GM21737 (cell line): ENCODE measurements around the gene HIGD1C.

ENCODE experiments used
- ATAC-seq: cut with Tn5 transposase; IDR thresholded peaks from one replicate; pipeline ENCODE4 v1.9.1; 2021; ENCODE audit warnings: mild to moderate bottlenecking, moderate library complexity; ENCODE audit not compliant: unreplicated experiment

The HIGD1C gene

GRCh38 chr12:50981319-50982239 is 29.2 kb downstream of the HIGD1C start:
- ATAC-seq: no peak

- no peak for ATAC-seq
Measured at GRCh38 chr12:50984586-50985298, 32.4 kb downstream of the HIGD1C start.

GRCh38 chr12:50985322-50985721 is 33.0 kb downstream of the HIGD1C start:
- ATAC-seq: no peak

GRCh38 chr12:50986966-50987737 is 34.8 kb downstream of the HIGD1C start:
- ATAC-seq: no peak

GRCh38 chr12:50988051-50988450 is 35.7 kb downstream of the HIGD1C start:
- ATAC-seq: no peak

GRCh38 chr12:50988871-50989270 is 36.5 kb downstream of the HIGD1C start:
- ATAC-seq: no peak

- no peak for ATAC-seq
Measured at GRCh38 chr12:50990147-50990727, 37.9 kb downstream of the HIGD1C start.

- no peak for ATAC-seq
Measured at GRCh38 chr12:50990791-50991190, 38.4 kb downstream of the HIGD1C start.

GRCh38 chr12:50991291-50991690 is 38.9 kb downstream of the HIGD1C start:
- ATAC-seq: no peak

- ATAC-seq: no peak
Measured at GRCh38 chr12:50992819-50993218, 40.5 kb downstream of the HIGD1C start.

GRCh38 chr12:50999093-50999492 is 46.7 kb downstream of the HIGD1C start:
- no peak for ATAC-seq

- no peak for ATAC-seq
Measured at GRCh38 chr12:51000245-51000644, 47.9 kb downstream of the HIGD1C start.

GRCh38 chr12:51001799-51002198 is 49.5 kb downstream of the HIGD1C start:
- ATAC-seq: no peak

- ATAC-seq: no peak
Measured at GRCh38 chr12:51004504-51004903, 52.2 kb downstream of the HIGD1C start.

GRCh38 chr12:51005030-51005429 is 52.7 kb downstream of the HIGD1C start:
- no peak for ATAC-seq

- ATAC-seq: no peak
Measured at GRCh38 chr12:51005671-51006070, 53.3 kb downstream of the HIGD1C start.

- ATAC-seq: no peak
Measured at GRCh38 chr12:51008329-51009055, 56.1 kb downstream of the HIGD1C start.

- ATAC-seq: no peak
Measured at GRCh38 chr12:51009056-51009440, 56.7 kb downstream of the HIGD1C start.

- no peak for ATAC-seq
Measured at GRCh38 chr12:51011955-51012354, 59.6 kb downstream of the HIGD1C start.

GRCh38 chr12:51012570-51013236 is 60.4 kb downstream of the HIGD1C start:
- no peak for ATAC-seq
